HEK293 (cell line): ENCODE measurements around the gene KLHL22.

Experiments
- CTCF ChIA-PET: fragments of 350-600 bp; formaldehyde crosslinking; extraction: SDS; loops from one replicate; lab custom pipeline; 2021; ENCODE audit warnings: antibody characterized with exemption; lab: Yijun Ruan, JAX
- POLR2A ChIA-PET: fragments of 300-600 bp; formaldehyde crosslinking; extraction: SDS; loops from one replicate; lab custom pipeline; 2020; ENCODE audit warnings: antibody characterized with exemption, inconsistent platforms; lab: Yijun Ruan, JAX
- H3K27ac ChIP-seq: fragments of 200-500 bp; sonication (Bioruptor generic); 2 replicates; pipeline ENCODE4 v1.5.1; 2014; ENCODE audit warnings: low read depth, low read length, control low read depth, inconsistent platforms; ENCODE audit errors: extremely low read depth
- H3K36me3 ChIP-seq, 2 experiments: fragments of 200-500 bp in 1 of 2; sonication (Bioruptor generic) in 1 of 2; 1 replicate in 1 of 2; 2 replicates in 1 of 2; pipeline ENCODE4 v1.5.1; 2014 to 2017; ENCODE audit warnings: inconsistent platforms in 2 of 2, low read length in 2 of 2; ENCODE audit not compliant: control insufficient read depth in 2 of 2, insufficient read depth in 1 of 2
- H3K4me1 ChIP-seq: fragments of 200-500 bp; sonication (Bioruptor generic); 2 replicates; pipeline ENCODE4 v1.5.1; 2014; ENCODE audit warnings: mild to moderate bottlenecking, low read length, inconsistent platforms; ENCODE audit not compliant: control insufficient read depth, insufficient read depth
- H3K4me3 ChIP-seq: 2 replicates; pipeline ENCODE4 v1.5.1; 2011; ENCODE audit warnings: low read depth, mild to moderate bottlenecking, control low read depth, low read length, moderate library complexity
- H3K9me3 ChIP-seq: fragments of 200-500 bp; sonication (Bioruptor generic); 2 replicates; pipeline ENCODE4 v1.5.1; 2014; ENCODE audit warnings: low read depth, low read length, inconsistent platforms; ENCODE audit not compliant: control insufficient read depth, insufficient read depth
- GLIS1 ChIP-seq: fragments of 450-650 bp; formaldehyde crosslinking; IDR thresholded peaks from 2 replicates; pipeline ENCODE4 v1.5.1; 2016; ENCODE audit warnings: missing biosample characterization, missing genetic modification characterization
- INSM2 ChIP-seq: fragments of 450-650 bp; formaldehyde crosslinking; IDR thresholded peaks from 2 replicates; pipeline ENCODE4 v1.5.1; 2016; ENCODE audit warnings: missing biosample characterization, missing genetic modification characterization
- SP2 ChIP-seq: fragments of 450-650 bp; formaldehyde crosslinking; IDR thresholded peaks from 2 replicates; pipeline ENCODE4 v1.5.1; 2016; ENCODE audit warnings: missing biosample characterization, missing genetic modification characterization
- SP3 ChIP-seq: fragments of 450-650 bp; formaldehyde crosslinking; IDR thresholded peaks from 2 replicates; pipeline ENCODE4 v1.5.1; 2016; ENCODE audit warnings: missing biosample characterization, missing genetic modification characterization
- ZBTB20 ChIP-seq: fragments of 450-650 bp; formaldehyde crosslinking; IDR thresholded peaks from 2 replicates; pipeline ENCODE4 v1.5.1; 2016; ENCODE audit warnings: missing biosample characterization, missing genetic modification characterization
- ZIC2 ChIP-seq: fragments of 450-650 bp; formaldehyde crosslinking; IDR thresholded peaks from 2 replicates; pipeline ENCODE4 v1.5.1; 2016; ENCODE audit warnings: missing biosample characterization, missing genetic modification characterization
- ZNF354C ChIP-seq: fragments of 450-650 bp; formaldehyde crosslinking; IDR thresholded peaks from 2 replicates; pipeline ENCODE4 v1.5.1; 2016; ENCODE audit warnings: missing biosample characterization, missing genetic modification characterization, low read depth, borderline replicate concordance
- ZNF416 ChIP-seq: fragments of 450-650 bp; formaldehyde crosslinking; IDR thresholded peaks from 2 replicates; pipeline ENCODE4 v1.5.1; 2016; ENCODE audit warnings: missing biosample characterization, missing genetic modification characterization
- ZNF510 ChIP-seq: fragments of 450-650 bp; formaldehyde crosslinking; IDR thresholded peaks from 2 replicates; pipeline ENCODE4 v1.5.1; 2018; ENCODE audit warnings: mild to moderate bottlenecking, missing genetic modification characterization, missing biosample characterization; ENCODE audit not compliant: insufficient replicate concordance
- ZNF530 ChIP-seq: fragments of 450-650 bp; formaldehyde crosslinking; IDR thresholded peaks from 2 replicates; pipeline ENCODE4 v1.5.1; 2016; ENCODE audit warnings: low read depth, missing biosample characterization, missing genetic modification characterization
- ZNF791 ChIP-seq: fragments of 450-650 bp; formaldehyde crosslinking; IDR thresholded peaks from 2 replicates; pipeline ENCODE4 v1.5.1; 2016; ENCODE audit warnings: missing biosample characterization, missing genetic modification characterization
- ZSCAN23 ChIP-seq: fragments of 450-650 bp; formaldehyde crosslinking; IDR thresholded peaks from 2 replicates; pipeline ENCODE4 v1.5.1; 2016; ENCODE audit warnings: missing biosample characterization, missing genetic modification characterization
- TF ChIP-seq, protein P1 (sequence below): fragments of 450-650 bp; formaldehyde crosslinking; IDR thresholded peaks from 2 replicates; pipeline ENCODE4 v1.5.1; 2016; ENCODE audit warnings: missing biosample characterization, missing genetic modification characterization
- TF ChIP-seq, protein P2 (sequence below): fragments of 450-650 bp; formaldehyde crosslinking; IDR thresholded peaks from 2 replicates; pipeline ENCODE4 v1.5.0; 2017; ENCODE audit warnings: missing biosample characterization, missing genetic modification characterization, borderline replicate concordance

The KLHL22 gene

DNA sequence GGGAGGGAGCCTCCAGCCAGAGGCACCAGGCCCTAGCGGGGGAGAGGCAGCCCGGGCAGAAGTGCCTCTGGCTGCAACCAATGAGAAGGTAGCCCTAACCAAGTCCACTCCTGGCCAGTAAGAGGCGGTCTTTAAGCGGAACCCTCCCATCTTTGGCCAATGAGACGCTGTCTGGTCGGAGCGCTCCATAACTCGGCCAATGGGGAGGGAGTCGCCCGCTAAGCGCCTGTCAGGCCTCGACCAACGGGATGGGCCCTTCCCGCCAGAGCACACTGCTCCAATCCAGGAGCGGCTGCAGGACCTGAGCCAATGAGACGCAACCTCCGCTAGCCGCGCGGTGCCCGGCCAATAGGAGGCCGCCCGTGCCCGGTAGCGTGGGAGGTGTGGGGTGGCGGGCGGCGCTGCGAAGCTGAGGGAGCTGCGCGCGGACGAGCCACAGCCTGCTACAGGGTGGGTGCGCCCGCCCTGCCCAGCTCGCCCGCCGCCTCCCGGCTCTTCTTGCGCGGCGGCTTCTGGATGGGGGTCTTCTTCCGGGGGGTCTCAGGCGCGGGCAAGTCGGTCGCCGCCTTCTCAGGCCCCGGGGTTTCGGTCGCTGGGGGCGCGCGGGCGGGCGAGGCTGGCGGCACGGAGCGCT lies 70.5 kb downstream of the KLHL22 start:
- H3K36me3 ChIP-seq, result peaks cover 0 to 56% of the 10 kb centered on the region in 2 experiments; a peak in 1 of 3 replicates
- CTCF ChIA-PET, result interaction anchor here (0.7 kb wide), 1 partner anchor 9 kb away, joined by 3 read pairs; no protein-coding TSS in a partner anchor
- no peaks in the 10 kb centered on the region for H3K4me1 ChIP-seq
- H3K4me3 ChIP-seq, result no peak overlapping the region
- TF ChIP-seq INSM2 (tag by site-specific recombination) (no peak), ZNF791 (tag by site-specific recombination) (no peak), SP3 (tag by site-specific recombination) (no peak), SP2 (tag by site-specific recombination) (peak; percentile 49)
- TF ChIP-seq, protein P1, sequence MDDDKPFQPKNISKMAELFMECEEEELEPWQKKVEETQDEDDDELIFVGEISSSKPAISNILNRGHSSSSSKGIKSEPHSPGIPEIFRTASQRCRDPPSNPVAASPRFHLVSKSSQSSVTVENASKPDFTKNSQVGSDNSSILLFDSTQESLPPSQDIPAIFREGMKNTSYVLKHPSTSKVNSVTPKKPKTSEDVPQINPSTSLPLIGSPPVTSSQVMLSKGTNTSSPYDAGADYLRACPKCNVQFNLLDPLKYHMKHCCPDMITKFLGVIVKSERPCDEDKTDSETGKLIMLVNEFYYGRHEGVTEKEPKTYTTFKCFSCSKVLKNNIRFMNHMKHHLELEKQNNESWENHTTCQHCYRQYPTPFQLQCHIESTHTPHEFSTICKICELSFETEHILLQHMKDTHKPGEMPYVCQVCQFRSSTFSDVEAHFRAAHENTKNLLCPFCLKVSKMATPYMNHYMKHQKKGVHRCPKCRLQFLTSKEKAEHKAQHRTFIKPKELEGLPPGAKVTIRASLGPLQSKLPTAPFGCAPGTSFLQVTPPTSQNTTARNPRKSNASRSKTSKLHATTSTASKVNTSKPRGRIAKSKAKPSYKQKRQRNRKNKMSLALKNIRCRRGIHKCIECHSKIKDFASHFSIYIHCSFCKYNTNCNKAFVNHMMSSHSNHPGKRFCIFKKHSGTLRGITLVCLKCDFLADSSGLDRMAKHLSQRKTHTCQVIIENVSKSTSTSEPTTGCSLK, result no peak
- TF ChIP-seq, all 188 proteins: peak for 1
- POLR2A ChIA-PET, result no interaction called here
- Histone ChIP-seq H3K9me3 (no peaks in the 10 kb centered on the region), H3K27ac (no peak overlapping the region)

DNA sequence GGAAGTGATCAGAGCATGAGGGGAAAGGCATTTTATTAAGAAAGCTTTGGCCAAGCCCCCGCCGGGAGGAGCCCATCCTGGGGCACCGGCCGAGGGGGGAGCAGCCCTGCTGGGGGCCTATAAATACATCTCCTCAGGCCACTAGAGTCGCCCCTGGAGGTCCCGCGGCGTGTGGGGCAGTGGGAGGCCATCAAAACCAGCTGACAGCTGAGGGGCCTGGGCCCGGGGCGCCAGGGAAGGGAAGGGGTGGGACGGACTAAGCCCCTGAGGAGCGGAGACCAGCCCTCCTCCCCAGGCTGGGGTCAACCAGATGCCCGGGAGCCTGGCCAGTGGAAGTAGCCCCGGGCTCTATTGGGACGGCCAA lies 71.0 kb downstream of the KLHL22 start:
- no peak overlapping the region for H3K4me3 ChIP-seq
- CTCF ChIA-PET, result interaction anchor here (1.1 kb wide), 1 partner anchor 140 kb away, joined by 3 read pairs; no protein-coding TSS in a partner anchor
- no peaks in the 10 kb centered on the region for H3K9me3 ChIP-seq
- no peaks in the 10 kb centered on the region for H3K4me1 ChIP-seq
- POLR2A ChIA-PET, result no interaction called here
- peak; percentile 46; the same call in 1 of the 2 replicates for TF ChIP-seq GLIS1 (tag by site-specific recombination)
- TF ChIP-seq, protein P2, sequence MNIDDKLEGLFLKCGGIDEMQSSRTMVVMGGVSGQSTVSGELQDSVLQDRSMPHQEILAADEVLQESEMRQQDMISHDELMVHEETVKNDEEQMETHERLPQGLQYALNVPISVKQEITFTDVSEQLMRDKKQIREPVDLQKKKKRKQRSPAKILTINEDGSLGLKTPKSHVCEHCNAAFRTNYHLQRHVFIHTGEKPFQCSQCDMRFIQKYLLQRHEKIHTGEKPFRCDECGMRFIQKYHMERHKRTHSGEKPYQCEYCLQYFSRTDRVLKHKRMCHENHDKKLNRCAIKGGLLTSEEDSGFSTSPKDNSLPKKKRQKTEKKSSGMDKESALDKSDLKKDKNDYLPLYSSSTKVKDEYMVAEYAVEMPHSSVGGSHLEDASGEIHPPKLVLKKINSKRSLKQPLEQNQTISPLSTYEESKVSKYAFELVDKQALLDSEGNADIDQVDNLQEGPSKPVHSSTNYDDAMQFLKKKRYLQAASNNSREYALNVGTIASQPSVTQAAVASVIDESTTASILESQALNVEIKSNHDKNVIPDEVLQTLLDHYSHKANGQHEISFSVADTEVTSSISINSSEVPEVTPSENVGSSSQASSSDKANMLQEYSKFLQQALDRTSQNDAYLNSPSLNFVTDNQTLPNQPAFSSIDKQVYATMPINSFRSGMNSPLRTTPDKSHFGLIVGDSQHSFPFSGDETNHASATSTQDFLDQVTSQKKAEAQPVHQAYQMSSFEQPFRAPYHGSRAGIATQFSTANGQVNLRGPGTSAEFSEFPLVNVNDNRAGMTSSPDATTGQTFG (tag by site-specific recombination), result no peak
- no peak for TF ChIP-seq ZNF354C (tag by site-specific recombination)
- TF ChIP-seq ZBTB20 (tag by site-specific recombination), result no peak
- TF ChIP-seq ZSCAN23 (tag by site-specific recombination), result no peak
- H3K27ac ChIP-seq, result no peak overlapping the region
- H3K36me3 ChIP-seq, result peaks cover 0 to 51% of the 10 kb centered on the region in 2 experiments; a peak in 1 of 3 replicates

GRCh38 chr22:20423906-20424551 lies 71.6 kb downstream of the KLHL22 start:
- H3K4me3 ChIP-seq, result no peak overlapping the region
- POLR2A ChIA-PET, result interaction anchor here (0.8 kb wide), 1 partner anchor 32 kb away, joined by 3 read pairs; no protein-coding TSS in a partner anchor
- H3K36me3 ChIP-seq, result peaks cover 0 to 46% of the 10 kb centered on the region in 2 experiments; a peak in 1 of 3 replicates
- no peaks in the 10 kb centered on the region for H3K4me1 ChIP-seq
- CTCF ChIA-PET, result interaction anchor here (1.1 to 1.8 kb wide), 2 partner anchors 9 to 140 kb away, joined by 3 to 4 read pairs; no protein-coding TSS in a partner anchor
- H3K27ac ChIP-seq, result no peak overlapping the region
- TF ChIP-seq ZNF416, result no peak
- TF ChIP-seq ZIC2, result peak; percentile 75
- TF ChIP-seq ZNF510 (tag by site-specific recombination), result no peak
- TF ChIP-seq ZNF530 (tag by site-specific recombination), result no peak
- H3K9me3 ChIP-seq, result no peaks in the 10 kb centered on the region
